Cerebellar cortex (tissue), 1 donor: ENCODE data around the gene TRIM44.
A peak's percentile ranks its signal among the peaks of the same experiment; 100 is the strongest.

ENCODE experiments used
- DNase-seq: peaks from one replicate; pipeline ENCODE4 v3.0.0-alpha.2; 2015; ENCODE audit warnings: low spot score

Gene TRIM44

DNA sequence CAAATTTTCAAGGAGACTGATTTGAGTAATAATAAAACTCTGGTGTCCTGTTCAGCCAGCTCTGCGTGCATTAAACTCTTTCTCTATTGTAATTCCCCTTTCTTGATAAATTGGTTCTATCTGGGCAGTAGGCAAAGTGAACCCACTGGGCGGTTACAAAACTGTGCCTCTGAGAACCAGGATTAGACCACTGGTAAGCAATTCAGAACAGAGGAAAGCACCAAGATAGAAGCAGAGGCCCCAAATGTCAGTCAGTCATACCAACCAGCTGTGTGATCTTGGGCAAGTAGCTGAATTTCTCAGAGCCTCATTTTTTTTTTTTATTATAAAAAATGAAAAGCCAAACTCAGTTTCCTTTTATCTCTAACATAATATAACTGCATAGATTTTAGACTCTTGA lies 54.9 kb downstream of the TRIM44 start:
- DNase-seq = no peak

- no peak for DNase-seq
Measured at GRCh38 chr11:35721651-35722282, 59.2 kb downstream of the TRIM44 start.

DNA sequence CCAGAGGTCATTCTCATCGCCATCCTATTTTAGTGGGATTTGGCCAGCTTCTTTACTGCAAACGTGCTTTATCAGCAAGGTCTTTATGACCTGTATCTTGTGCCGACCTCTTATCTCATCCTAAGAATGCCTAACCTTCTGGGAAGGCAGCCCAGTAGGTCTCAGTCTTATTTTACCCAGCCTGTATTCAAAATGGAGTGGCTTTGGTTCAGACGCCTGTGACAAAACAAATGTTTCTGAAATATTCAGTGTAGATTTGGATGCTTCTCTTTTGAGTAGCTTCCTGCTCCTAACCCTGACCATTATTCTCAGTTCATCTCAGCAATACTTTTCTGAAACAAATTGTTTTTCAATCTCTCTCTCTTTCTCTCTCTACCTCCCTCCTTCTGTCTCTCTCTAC lies 60.1 kb downstream of the TRIM44 start:
- no peak for DNase-seq

GRCh38 chr11:35723493-35723892 lies 60.9 kb downstream of the TRIM44 start:
- DNase-seq = no peak

DNA sequence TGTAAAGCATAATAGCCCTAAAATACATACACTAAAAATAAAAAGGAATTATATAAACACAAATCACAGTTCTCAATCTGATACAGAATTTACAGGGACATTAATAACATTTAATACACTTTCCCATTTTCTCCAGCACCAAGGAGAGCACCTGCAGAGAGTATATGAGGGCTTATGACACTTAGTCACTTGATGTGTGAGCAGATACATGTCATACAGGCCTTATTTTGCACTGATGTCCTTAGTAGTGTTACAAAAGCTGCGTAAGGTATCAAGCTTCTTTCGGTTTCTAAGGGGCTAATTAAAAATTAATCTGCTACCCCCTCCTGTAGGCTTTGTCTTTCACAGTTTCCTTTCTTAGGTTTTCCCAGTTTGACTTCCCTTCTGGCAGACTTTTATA lies 61.3 kb downstream of the TRIM44 start:
- no peak for DNase-seq

DNA sequence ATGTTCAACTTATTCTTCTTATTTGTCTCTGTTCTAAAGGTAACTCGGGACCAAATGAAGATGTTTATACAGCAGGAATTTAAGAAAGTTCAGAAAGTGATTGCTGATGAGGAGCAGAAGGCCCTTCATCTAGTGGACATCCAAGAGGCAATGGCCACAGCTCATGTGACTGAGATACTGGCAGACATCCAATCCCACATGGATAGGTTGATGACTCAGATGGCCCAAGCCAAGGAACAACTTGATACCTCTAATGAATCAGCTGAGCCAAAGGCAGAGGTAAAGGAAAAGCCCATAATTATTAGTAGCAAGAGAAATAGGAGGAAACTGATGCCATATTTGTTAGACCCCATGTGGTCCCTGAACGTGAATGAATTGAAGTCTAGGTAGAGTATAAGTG lies 63.3 kb downstream of the TRIM44 start:
- DNase-seq = no peak

DNA sequence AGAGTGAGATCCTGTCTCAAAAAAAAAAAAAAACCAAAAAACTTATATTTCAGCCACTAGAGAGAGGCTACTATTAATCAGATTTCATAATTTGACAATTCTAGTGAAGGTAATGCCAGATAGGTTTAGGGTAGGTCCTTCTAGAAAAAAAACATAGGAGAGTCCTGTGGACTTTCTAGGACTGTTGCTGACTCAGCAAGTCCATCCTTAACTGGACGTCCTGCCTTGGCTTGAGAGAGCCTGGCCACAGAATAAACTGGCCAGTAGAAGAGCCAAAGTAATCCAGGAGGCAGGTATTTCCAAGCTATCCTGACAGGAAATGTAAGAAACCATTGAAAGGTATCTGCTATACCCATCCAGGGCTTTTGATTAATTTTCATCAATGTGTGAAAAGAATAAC lies 64.6 kb downstream of the TRIM44 start:
- DNase-seq = no peak

- no peak for DNase-seq
Measured at GRCh38 chr11:35730254-35730653, 67.7 kb downstream of the TRIM44 start.

DNA sequence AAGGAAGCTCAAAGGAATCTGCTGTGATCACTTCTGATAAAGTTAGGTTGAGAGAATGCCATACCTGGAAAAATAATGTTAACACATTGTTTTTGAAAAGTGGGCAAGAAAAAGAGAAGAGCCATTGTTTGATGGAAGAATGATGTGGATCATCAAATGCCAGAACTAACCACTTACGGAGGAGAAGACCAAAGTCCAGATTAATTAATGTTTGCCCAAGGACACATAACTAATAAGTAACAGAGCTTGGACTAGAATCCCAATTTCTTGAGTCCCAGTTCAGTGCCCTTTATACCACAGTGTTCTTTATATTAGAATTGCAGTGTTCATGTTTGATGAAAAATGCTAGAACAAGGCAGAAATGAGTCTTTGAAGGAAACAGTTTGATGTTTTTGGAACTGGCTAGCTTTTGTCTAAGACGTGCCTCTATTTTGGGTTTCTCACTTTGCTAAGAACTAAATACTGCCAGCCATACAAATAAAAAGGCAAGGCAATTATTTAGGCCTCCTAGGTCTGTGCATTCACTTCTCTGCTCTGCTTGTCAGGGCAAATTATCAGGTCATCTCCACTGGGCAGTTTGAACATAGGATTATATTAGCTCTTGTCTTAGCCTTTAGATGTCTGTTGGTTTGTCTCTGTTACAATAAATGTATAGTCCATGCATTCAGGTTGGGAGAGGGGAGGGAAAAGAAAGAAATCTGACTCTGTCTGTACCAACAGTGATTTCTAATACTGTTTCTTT lies 72.3 kb downstream of the TRIM44 start:
- DNase-seq = no peak

- no peak for DNase-seq
Measured at GRCh38 chr11:35735411-35735810, 72.8 kb downstream of the TRIM44 start.

DNA sequence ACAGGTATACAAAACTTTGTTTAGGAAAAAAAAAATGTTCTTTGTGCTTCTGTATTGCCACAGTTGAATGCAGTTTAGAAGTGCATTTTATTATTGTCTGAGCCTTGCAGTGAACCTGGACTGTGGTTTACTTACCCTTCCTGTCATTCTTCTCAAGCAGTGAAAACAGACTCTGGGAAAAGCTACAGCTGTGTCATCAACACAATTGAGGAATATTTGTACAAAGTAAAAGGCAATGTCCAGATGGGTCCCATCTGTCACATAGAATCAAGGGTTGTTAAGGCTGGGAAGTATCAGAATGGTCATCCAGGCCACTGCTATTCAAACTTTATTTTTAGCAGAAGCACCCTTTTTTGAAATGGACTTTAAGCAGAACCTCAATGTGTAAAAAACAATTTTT lies 73.3 kb downstream of the TRIM44 start:
- DNase-seq = no peak

- DNase-seq = no peak
Measured at GRCh38 chr11:35736952-35737351, 74.4 kb downstream of the TRIM44 start.

- peak; percentile 74 for DNase-seq
Measured at GRCh38 chr11:35740061-35740799, 77.7 kb downstream of the TRIM44 start.

GRCh38 chr11:35742707-35743454 lies 80.3 kb downstream of the TRIM44 start:
- DNase-seq = no peak

DNA sequence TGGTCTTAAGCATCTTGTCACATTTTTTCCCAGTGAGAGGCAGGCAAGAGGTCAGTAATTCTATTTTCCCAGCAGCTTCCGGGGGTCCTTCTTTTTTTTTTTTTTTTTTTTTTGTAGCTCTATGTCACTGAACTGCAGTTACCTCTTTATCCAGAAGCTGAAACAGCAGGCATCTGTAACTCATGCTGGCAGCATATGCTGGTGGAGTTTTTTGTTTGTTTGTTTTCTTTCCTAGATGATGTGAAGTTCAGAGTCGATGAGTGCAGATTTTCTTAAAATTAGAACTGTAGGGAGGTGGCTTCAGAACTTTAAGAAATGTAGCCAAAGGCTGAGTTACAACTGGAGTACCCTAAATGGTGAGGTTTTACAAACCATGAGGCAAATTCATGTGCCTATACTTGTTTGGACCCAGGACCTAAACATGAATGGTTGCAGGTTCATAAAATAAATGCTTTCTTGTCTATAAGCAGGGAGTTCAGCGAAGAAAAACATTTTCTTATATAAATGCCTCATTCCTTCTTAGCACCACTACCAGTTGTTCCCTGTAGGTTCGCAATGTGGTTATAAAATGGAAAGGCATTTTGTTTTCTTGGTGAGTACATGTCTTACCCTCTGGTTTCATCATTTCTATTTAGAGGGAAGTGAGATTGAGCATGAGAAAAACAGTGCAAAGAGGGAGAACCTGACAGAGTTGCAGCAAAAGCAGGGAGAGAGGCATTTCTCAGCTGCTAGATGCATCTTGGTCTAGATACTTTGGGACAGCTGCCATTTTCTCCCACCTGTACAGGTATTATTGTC lies 84.0 kb downstream of the TRIM44 start:
- no peak for DNase-seq

DNA sequence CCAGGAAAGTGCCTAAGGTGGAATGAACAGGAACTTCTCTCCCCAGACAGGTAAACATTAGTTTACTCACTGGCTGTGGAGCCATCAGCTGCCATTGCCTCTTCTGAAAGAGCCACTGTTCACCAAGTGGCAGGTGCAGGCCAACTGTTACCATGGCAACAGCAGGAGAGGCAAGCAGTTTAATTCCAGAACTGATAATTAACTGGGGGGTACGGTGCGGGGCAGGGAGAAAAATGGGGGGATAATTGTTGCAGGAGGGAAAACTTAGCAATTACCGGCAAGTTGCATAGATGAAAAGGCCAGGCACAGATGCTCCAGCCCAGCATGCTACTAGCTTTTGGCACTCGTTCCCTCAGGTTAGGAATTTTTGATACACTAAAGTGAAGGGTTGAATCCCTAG lies 85.1 kb downstream of the TRIM44 start:
- DNase-seq = peak; percentile 88

DNA sequence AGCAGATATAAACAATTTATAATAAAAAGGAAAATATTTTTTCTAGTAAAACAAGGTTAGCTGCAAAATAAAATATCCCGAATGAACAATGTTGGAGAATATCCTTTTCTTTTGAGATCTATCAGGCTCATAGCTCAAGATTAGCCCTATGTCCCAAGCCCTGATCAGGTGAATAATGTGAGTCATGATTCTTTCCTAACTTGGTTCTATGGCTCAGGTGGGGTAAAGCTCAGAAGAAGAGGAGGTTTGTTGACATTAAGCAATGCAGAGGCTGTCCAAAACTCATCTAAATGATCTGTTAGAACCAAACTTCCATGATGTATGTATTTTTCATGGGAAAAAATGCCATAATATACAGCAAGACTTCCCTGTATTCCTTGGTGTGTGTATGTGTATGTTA lies 86.1 kb downstream of the TRIM44 start:
- DNase-seq = no peak

DNA sequence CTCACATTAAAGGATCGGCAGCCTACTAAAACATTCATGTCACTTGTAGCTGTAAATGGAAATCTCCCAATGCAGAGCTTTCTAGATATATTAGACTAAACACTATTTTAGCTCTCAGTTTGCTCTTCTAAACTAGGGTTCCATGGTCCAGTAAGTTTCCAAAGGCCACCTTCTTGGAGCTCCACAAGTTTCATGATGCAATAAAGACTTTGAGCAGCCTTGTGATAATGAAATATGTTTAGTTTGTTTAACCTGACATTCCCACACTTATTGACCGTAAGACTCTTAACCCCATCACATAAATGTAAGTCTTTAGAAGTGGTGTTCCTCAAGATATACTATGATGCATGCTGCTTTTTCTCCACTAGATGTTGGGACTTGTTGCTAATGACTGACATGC lies 87.7 kb downstream of the TRIM44 start:
- DNase-seq = no peak

DNA sequence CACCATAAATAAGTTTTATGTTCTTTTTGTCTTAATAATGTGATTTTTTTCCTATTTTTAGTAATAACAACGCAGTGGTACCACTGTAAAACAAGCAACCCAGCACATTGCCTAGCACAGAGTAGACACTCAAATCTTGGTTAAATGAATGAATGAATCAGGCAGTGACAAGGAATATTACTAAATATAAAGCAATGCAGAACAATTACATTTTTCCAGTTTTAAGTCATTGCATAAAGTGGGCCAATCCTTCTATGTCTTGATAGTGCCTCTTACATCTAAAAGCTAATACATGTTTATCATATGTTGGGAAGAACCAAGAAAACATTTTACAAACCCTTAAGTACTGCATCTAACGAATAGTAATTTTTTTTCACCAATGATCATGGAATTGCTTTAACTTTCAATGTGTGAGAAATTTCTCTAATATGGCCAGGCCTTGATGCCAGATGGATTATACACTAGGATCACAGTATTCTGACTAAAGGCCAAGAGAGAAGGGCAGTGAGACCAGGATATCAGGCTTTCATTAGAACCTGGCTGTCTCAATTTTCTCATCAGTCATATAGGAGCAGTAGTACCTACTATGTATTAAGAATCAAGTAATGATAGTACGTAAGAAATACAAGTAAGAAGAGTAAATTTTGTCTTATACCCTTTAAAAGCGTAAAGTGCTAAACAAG lies 88.5 kb downstream of the TRIM44 start:
- DNase-seq = peak; percentile 71

DNA sequence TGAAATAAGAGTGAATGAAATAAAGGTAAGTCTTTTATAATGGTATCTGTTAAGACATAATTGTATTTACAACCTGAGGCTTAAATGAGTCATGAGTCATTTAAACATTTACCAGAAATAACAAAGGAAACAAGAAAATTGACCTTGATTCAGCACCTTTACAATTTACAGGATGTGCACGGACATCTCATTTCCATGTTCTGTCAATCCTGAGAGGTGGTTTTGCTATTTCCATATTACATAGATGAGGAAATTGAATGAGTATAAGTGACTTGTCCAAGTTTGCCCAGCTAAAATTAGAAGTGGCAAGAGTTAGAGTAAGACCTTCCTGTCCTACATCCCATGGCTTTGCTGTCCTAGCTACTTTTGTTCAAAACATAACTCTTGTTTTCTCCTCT lies 89.1 kb downstream of the TRIM44 start:
- no peak for DNase-seq

GRCh38 chr11:35752115-35752514 lies 89.5 kb downstream of the TRIM44 start:
- DNase-seq = no peak
